NCI-H748 (cell line): Measurements from ENCODE around the gene OR52D1.

Experiments
- DNase-seq: peaks from one replicate; lab custom pipeline; 2025; ENCODE audit not compliant: unreplicated experiment; lab: John Stamatoyannopoulos, UW

The OR52D1 gene

GRCh38 chr11:5488385-5488784 lies at the start of gene OR52D1:
TSS of gene OR52D1 (plus strand) at chr11:5488685. CDS start at chr11:5488707, 22 bp downstream.
- DNase-seq, result no peak

- no peak for DNase-seq
Observed at GRCh38 chr11:5441414-5441813, 47.1 kb upstream of the OR52D1 start, which contains the start of gene OR51I1. TSS of gene OR51I1 (minus strand) at chr11:5441514. CDS start at chr11:5441514, 0 bp downstream.

- DNase-seq, result no peak
Observed at GRCh38 chr11:5443835-5444393, 44.6 kb upstream of the OR52D1 start.

DNA sequence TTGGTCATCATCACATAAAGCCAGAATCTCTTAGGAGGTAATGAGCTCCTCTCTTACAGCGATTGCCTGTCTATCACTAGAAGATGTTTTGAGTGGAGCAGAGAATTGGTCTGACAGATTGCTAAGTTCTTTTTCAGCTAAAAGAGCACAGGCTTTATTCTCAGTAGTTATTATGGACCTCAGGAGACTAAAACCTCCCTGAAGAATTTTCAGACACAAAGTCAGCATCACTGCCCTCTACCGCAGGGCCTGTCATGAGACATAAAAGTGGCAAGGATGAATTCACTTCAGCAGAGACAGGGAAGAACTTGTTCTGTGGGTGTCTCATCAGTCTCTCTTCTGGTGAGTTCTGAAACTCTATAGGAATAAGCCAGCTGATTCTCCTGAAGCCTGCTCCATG lies 39.5 kb upstream of the OR52D1 start, which contains the start of gene OR51I2:
Gene OR51I2, plus strand, starts transcription at position 301 of the 400 bp plus-strand sequence. CDS start 4,166 bp downstream, outside the sequence.
- no peak for DNase-seq

DNA sequence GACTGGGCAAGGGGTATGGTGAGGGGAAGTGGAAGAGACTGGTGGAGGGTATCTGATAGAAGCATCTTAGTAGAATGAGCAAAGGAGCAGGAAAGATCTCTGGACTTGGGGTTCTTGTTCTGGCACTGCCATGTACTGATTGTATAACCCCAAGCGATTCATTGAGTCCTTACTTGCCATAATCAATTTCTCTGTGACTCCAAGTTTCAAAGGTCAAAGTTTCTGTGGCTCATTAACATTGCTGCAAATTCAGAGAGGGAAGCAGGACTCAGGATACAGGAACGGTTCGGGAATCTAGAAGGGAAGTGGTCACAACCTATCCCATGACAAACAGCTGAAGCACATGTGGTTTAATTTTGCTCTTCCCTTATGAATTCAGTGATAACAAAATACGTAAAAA lies 39.1 kb upstream of the OR52D1 start:
- DNase-seq, result no peak

- no peak for DNase-seq
Observed at GRCh38 chr11:5460983-5461621, 27.4 kb upstream of the OR52D1 start.

DNA sequence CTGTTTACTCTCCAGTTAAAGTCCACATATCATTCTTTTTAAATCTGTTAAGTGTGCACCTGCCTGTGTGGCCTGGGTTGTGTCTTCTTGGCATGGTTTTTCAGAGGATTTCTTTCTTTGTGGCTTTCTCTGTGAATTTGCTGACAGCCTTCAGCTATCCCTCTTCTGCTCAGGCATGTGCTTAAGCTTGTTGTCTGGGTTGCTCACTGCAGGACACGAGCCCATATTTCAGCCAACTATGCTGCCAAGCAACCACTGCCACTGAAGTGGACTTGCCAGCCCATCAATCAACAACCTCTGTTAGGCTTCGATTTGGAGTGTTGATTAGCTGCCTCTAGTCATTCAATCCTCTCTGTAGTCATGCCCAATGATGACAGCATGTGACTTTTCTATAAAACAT lies 21.0 kb upstream of the OR52D1 start:
- peak; percentile 3 for DNase-seq

DNA sequence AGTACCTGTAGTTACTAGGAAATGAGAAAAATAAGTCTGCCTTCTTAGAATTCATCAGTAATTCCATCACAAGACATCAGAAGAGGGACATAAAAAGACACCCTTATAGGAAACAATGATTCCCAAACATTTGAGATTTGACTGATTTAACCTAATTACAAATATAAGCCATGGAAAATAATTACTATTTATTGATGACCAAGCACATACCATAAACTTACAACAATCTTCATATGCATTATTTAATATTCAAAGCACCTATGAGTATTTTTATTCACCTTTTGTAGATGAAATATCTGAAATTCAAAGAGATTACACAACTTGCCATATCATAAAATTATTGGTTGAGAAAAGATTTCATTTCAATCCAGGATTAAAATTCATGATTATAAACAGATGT lies 14.6 kb upstream of the OR52D1 start:
- no peak for DNase-seq

DNA sequence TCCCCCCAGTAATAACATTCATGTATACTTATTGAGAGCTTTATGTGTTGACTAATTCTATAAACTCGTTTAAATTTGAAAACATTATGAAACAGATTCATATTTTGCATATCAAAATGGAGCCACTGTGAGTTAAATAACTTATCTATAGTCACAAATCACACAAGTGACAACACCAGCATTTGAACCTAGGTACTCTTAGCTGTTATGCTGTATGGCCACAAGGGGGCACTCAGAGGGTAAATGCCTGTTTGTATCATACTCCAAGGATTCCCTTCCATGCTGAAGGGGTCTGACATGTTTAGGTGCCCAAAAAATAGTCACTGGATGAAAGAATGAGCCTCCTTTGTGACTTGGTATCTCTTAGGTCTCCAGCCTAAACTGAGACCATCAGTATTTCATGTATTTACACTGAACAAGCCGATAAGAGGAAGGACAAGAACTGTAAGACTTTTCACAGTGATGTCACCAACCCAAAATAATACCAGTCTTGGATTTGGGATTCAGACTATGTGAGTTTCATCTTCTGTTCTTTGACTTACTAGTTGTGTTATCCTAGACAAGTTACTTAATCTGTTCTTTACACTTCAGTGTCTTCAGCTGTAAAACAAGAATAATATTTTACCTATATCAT lies 12.2 kb upstream of the OR52D1 start:
- peak; percentile 37 for DNase-seq

GRCh38 chr11:5486003-5486402 lies 2.5 kb upstream of the OR52D1 start:
- DNase-seq, result no peak

GRCh38 chr11:5486421-5486820 lies 2.1 kb upstream of the OR52D1 start:
- DNase-seq, result no peak

DNA sequence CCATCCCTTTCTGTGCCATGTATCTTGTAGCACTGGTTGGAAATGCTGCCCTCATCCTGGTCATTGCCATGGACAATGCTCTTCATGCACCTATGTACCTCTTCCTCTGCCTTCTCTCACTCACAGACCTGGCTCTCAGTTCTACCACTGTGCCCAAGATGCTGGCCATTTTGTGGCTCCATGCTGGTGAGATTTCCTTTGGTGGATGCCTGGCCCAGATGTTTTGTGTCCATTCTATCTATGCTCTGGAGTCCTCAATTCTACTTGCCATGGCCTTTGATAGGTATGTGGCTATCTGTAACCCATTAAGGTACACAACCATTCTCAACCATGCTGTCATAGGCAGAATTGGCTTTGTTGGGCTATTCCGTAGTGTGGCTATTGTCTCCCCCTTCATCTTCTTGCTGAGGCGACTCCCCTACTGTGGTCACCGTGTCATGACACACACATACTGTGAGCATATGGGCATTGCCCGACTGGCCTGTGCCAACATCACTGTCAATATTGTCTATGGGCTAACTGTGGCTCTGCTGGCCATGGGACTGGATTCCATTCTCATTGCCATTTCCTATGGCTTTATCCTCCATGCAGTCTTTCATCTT lies 414 bp downstream of the OR52D1 start:
- DNase-seq, result no peak

GRCh38 chr11:5489576-5490357 lies 1.3 kb downstream of the OR52D1 start:
- no peak for DNase-seq

DNA sequence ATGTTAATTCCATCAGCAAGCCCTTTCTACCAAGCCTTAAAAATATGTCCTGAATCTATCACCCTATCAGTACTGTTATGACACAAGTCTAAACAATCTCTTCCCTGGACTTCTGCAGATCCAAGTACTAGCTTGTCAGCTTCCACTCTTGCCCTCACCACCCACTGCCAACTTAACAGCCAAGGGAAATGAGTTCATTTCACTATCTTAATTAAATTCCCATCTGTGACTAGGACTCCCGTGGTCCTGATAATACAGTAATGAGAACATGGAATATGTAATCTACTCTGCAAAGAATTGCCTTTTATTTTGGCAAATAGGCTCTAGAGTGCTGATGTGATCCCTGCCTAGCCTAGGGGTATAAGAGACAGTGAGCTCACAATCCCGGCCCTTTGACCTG lies 11.2 kb downstream of the OR52D1 start:
- no peak for DNase-seq

GRCh38 chr11:5500393-5500801 lies 11.9 kb downstream of the OR52D1 start:
- no peak for DNase-seq

DNA sequence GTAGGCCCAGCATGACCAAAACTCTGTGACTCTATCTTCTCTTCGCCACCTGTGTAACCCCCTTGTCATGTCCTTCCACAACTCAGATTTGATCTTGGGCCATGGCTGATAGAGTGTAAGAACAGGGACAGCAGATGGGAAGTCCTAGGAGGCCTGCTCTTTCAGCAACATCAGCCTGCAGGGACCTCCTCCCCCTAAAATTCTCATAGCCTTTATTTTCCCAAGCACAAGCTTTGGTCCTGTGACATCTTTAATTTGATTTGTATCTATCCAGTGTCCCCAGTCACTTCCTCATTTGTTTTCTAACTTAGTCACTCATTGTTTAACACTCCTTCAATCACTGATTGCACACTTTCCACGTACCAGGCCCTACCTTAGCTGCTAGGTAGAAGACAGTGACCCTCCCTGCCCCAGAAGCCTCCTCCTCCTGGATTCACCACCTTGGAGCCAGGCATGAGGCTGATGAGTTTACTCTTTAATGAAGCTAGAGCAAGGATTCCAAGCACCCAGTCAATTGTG lies 16.0 kb downstream of the OR52D1 start:
- DNase-seq, result no peak

- DNase-seq, result no peak
Observed at GRCh38 chr11:5505363-5506048, 17.0 kb downstream of the OR52D1 start.

- no peak for DNase-seq
Observed at GRCh38 chr11:5507177-5507932, 18.9 kb downstream of the OR52D1 start.

DNA sequence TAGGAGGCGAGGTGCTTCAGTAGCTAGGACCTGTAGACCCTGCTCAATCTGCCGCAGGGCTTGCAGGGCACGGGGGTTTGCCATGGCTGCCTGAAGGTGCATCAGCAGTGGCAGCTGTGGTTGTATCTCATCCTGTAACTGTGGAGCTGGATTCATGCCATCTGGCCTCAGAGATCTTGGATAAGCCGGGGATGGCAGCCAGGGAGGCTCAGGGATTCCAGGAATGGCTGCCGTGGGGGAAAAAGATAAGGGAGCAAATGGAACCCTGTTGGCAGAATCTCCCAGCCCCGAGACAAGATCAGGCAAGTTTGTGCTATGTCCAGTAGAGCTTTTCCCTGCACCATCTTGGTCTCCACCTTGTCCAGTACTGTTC lies 19.4 kb downstream of the OR52D1 start:
- DNase-seq, result no peak

DNA sequence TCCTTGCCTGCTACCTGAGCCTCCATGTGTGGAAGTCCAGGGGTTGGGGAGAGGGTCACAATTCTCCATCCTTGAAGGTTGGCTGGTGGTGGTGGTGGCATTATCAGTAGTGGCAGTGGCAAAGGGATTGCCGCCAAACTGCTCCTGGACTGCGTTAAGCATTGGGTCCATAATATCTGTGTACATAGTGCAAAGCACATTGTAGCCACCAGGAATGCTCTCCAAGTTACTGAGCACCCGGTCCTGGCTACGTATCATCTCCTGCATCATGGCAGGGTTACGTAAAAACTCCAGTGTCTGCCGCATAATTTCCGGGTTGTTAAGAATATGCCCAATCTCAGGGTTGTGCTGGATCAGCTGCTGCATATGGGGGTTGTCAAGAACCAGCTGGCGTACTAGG lies 20.1 kb downstream of the OR52D1 start:
- DNase-seq, result no peak
